Epithelial cell of proximal tubule (primary cell): Measurements from ENCODE around the gene RGS11. TPM values are rescaled to one million over a fixed set of nuclear protein-coding genes. Genes with fewer than 3 reads are reported as not detected.

ENCODE experiments used
- DNase-seq: peaks from one replicate; pipeline ENCODE4 v3.0.0-alpha.2; 2011; ENCODE audit warnings: low read depth
- H3K4me3 ChIP-seq: 2 replicates; pipeline ENCODE4 v1.5.1; 2011; ENCODE audit warnings: low read depth, mild to moderate bottlenecking, low read length
- CTCF ChIP-seq: conservative IDR thresholded peaks from 2 replicates; pipeline ENCODE4 v1.5.1; 2012; ENCODE audit warnings: low read depth, mild to moderate bottlenecking, low read length
- total RNA-seq: library from RNA; depleted of rRNA; stranded (reverse); fragments of >200 nt; gene quantifications from 2 replicates; pipeline ENCODE4 v1.2.3, GENCODE V29; 2015

Gene RGS11
- total RNA-seq, 1 donor from 2014 or later, result 1.0 TPM

- TF ChIP-seq CTCF, result no peak
- H3K4me3 ChIP-seq, result no peak overlapping the region
- DNase-seq, result no peak
These were observed 21.9 kb downstream of the RGS11 start for GRCh38 chr16:253833-254232.

GRCh38 chr16:252366-253337, 23.1 kb downstream of the RGS11 start:
- no peak overlapping the region for H3K4me3 ChIP-seq
- DNase-seq, result no peak
- no peak for TF ChIP-seq CTCF

- H3K4me3 ChIP-seq, result no peak overlapping the region
- no peak for DNase-seq
- no peak for TF ChIP-seq CTCF
These were observed 26.3 kb downstream of the RGS11 start for GRCh38 chr16:249431-249830.

GRCh38 chr16:247027-247426, 28.7 kb downstream of the RGS11 start:
- DNase-seq, result no peak
- no peak overlapping the region for H3K4me3 ChIP-seq
- no peak for TF ChIP-seq CTCF

GRCh38 chr16:245105-245504, 30.6 kb downstream of the RGS11 start:
- TF ChIP-seq CTCF, result no peak
- no peak for DNase-seq
- H3K4me3 ChIP-seq, result no peak overlapping the region

GRCh38 chr16:243348-243747, 32.4 kb downstream of the RGS11 start:
- no peak for TF ChIP-seq CTCF
- H3K4me3 ChIP-seq, result no peak overlapping the region
- no peak for DNase-seq

GRCh38 chr16:242281-242680, 33.5 kb downstream of the RGS11 start:
- H3K4me3 ChIP-seq, result no peak overlapping the region
- no peak for TF ChIP-seq CTCF
- no peak for DNase-seq
